Measurements from ENCODE around the gene SCGB1C2.

The SCGB1C2 gene

GRCh38 chr17:142876-143784 lies 5.8 kb downstream of the SCGB1C2 start:
- H3K27me3 ChIP-seq (ENCODE audit: insufficient read depth, low read length): no peaks in the 10 kb centered on the region
- no peak overlapping the region for H3K4me3 ChIP-seq (ENCODE audit: low read depth, low read length)
- no peaks in the 10 kb centered on the region for H3K4me1 ChIP-seq (ENCODE audit: control insufficient read depth, insufficient read depth, low read length, unreplicated experiment)
- no peaks in the 10 kb centered on the region for H3K36me3 ChIP-seq (ENCODE audit: insufficient read depth, low read length)
- no peak overlapping the region for H2AFZ ChIP-seq (ENCODE audit: low read length, unreplicated experiment)
- H3K79me2 ChIP-seq (ENCODE audit: control insufficient read depth, insufficient read depth, low read length, unreplicated experiment): no peaks in the 10 kb centered on the region
- no peak overlapping the region for H3K27ac ChIP-seq (ENCODE audit: low read depth, low read length)

GRCh38 chr17:143785-144281 lies 6.5 kb downstream of the SCGB1C2 start:
- Histone ChIP-seq H3K79me2 (ENCODE audit: control insufficient read depth, insufficient read depth, low read length, unreplicated experiment) (no peaks in the 10 kb centered on the region), H3K4me3 (ENCODE audit: low read depth, low read length) (no peak overlapping the region), H3K27me3 (ENCODE audit: insufficient read depth, low read length) (no peaks in the 10 kb centered on the region), H3K36me3 (ENCODE audit: insufficient read depth, low read length) (no peaks in the 10 kb centered on the region), H2AFZ (ENCODE audit: low read length, unreplicated experiment) (no peak overlapping the region), H3K27ac (ENCODE audit: low read depth, low read length) (no peak overlapping the region), H3K4me1 (ENCODE audit: control insufficient read depth, insufficient read depth, low read length, unreplicated experiment) (no peaks in the 10 kb centered on the region)

GRCh38 chr17:144936-145670 lies 7.7 kb downstream of the SCGB1C2 start:
- Histone ChIP-seq H3K36me3 (ENCODE audit: insufficient read depth, low read length) (no peaks in the 10 kb centered on the region), H3K4me1 (ENCODE audit: control insufficient read depth, insufficient read depth, low read length, unreplicated experiment) (no peaks in the 10 kb centered on the region), H2AFZ (ENCODE audit: low read length, unreplicated experiment) (no peak overlapping the region), H3K4me3 (ENCODE audit: low read depth, low read length) (no peak overlapping the region), H3K27me3 (ENCODE audit: insufficient read depth, low read length) (no peaks in the 10 kb centered on the region), H3K79me2 (ENCODE audit: control insufficient read depth, insufficient read depth, low read length, unreplicated experiment) (no peaks in the 10 kb centered on the region), H3K27ac (ENCODE audit: low read depth, low read length) (no peak overlapping the region)

GRCh38 chr17:145671-146541 lies 8.5 kb downstream of the SCGB1C2 start:
- Histone ChIP-seq H3K36me3 (ENCODE audit: insufficient read depth, low read length) (no peaks in the 10 kb centered on the region), H3K79me2 (ENCODE audit: control insufficient read depth, insufficient read depth, low read length, unreplicated experiment) (no peaks in the 10 kb centered on the region), H3K27me3 (ENCODE audit: insufficient read depth, low read length) (no peaks in the 10 kb centered on the region), H2AFZ (ENCODE audit: low read length, unreplicated experiment) (no peak overlapping the region), H3K27ac (ENCODE audit: low read depth, low read length) (no peak overlapping the region), H3K4me3 (ENCODE audit: low read depth, low read length) (no peak overlapping the region), H3K4me1 (ENCODE audit: control insufficient read depth, insufficient read depth, low read length, unreplicated experiment) (no peaks in the 10 kb centered on the region)

GRCh38 chr17:146546-146945 lies 9.2 kb downstream of the SCGB1C2 start:
- no peak overlapping the region for H2AFZ ChIP-seq (ENCODE audit: low read length, unreplicated experiment)
- no peak overlapping the region for H3K4me3 ChIP-seq (ENCODE audit: low read depth, low read length)
- no peaks in the 10 kb centered on the region for H3K36me3 ChIP-seq (ENCODE audit: insufficient read depth, low read length)
- H3K4me1 ChIP-seq (ENCODE audit: control insufficient read depth, insufficient read depth, low read length, unreplicated experiment): no peaks in the 10 kb centered on the region
- no peaks in the 10 kb centered on the region for H3K79me2 ChIP-seq (ENCODE audit: control insufficient read depth, insufficient read depth, low read length, unreplicated experiment)
- H3K27ac ChIP-seq (ENCODE audit: low read depth, low read length): no peak overlapping the region
- no peaks in the 10 kb centered on the region for H3K27me3 ChIP-seq (ENCODE audit: insufficient read depth, low read length)

- H3K4me1 ChIP-seq (ENCODE audit: control insufficient read depth, insufficient read depth, low read length, unreplicated experiment): no peaks in the 10 kb centered on the region
- no peak overlapping the region for H3K4me3 ChIP-seq (ENCODE audit: low read depth, low read length)
- no peaks in the 10 kb centered on the region for H3K36me3 ChIP-seq (ENCODE audit: insufficient read depth, low read length)
Measured at GRCh38 chr17:146983-147761, 9.8 kb downstream of the SCGB1C2 start.

GRCh38 chr17:147796-148740 lies 10.7 kb downstream of the SCGB1C2 start:
- Histone ChIP-seq H2AFZ (ENCODE audit: low read length, unreplicated experiment) (no peak overlapping the region), H3K4me1 (ENCODE audit: control insufficient read depth, insufficient read depth, low read length, unreplicated experiment) (peaks cover 5% of the 10 kb centered on the region), H3K4me3 (ENCODE audit: low read depth, low read length) (no peak overlapping the region), H3K27ac (ENCODE audit: low read depth, low read length) (no peak overlapping the region), H3K79me2 (ENCODE audit: control insufficient read depth, insufficient read depth, low read length, unreplicated experiment) (no peaks in the 10 kb centered on the region), H3K27me3 (ENCODE audit: insufficient read depth, low read length) (no peaks in the 10 kb centered on the region), H3K36me3 (ENCODE audit: insufficient read depth, low read length) (no peaks in the 10 kb centered on the region)

More at GRCh38 chr17:146983-147761, 9.8 kb downstream of the SCGB1C2 start:
- no peaks in the 10 kb centered on the region for H3K27me3 ChIP-seq (ENCODE audit: insufficient read depth, low read length)
- H3K79me2 ChIP-seq (ENCODE audit: control insufficient read depth, insufficient read depth, low read length, unreplicated experiment): no peaks in the 10 kb centered on the region
- H3K27ac ChIP-seq (ENCODE audit: low read depth, low read length): no peak overlapping the region
- no peak overlapping the region for H2AFZ ChIP-seq (ENCODE audit: low read length, unreplicated experiment)

- H3K4me3 ChIP-seq (ENCODE audit: low read depth, low read length): no peak overlapping the region
- peaks cover 5% of the 10 kb centered on the region for H3K4me1 ChIP-seq (ENCODE audit: control insufficient read depth, insufficient read depth, low read length, unreplicated experiment)
- H3K27ac ChIP-seq (ENCODE audit: low read depth, low read length): no peak overlapping the region
- no peak overlapping the region for H2AFZ ChIP-seq (ENCODE audit: low read length, unreplicated experiment)
- no peaks in the 10 kb centered on the region for H3K27me3 ChIP-seq (ENCODE audit: insufficient read depth, low read length)
- no peaks in the 10 kb centered on the region for H3K36me3 ChIP-seq (ENCODE audit: insufficient read depth, low read length)
- no peaks in the 10 kb centered on the region for H3K79me2 ChIP-seq (ENCODE audit: control insufficient read depth, insufficient read depth, low read length, unreplicated experiment)
Measured at GRCh38 chr17:148757-149156, 11.4 kb downstream of the SCGB1C2 start.

- Histone ChIP-seq H3K4me3 (ENCODE audit: low read depth, low read length) (no peak overlapping the region), H2AFZ (ENCODE audit: low read length, unreplicated experiment) (no peak overlapping the region), H3K36me3 (ENCODE audit: insufficient read depth, low read length) (no peaks in the 10 kb centered on the region), H3K27me3 (ENCODE audit: insufficient read depth, low read length) (no peaks in the 10 kb centered on the region), H3K4me1 (ENCODE audit: control insufficient read depth, insufficient read depth, low read length, unreplicated experiment) (peaks cover 5% of the 10 kb centered on the region), H3K79me2 (ENCODE audit: control insufficient read depth, insufficient read depth, low read length, unreplicated experiment) (no peaks in the 10 kb centered on the region), H3K27ac (ENCODE audit: low read depth, low read length) (no peak overlapping the region)
Measured at GRCh38 chr17:149231-149630, 11.9 kb downstream of the SCGB1C2 start.
